ENCODE results near the gene UBE2QL1.

UBE2QL1 gene

DNA sequence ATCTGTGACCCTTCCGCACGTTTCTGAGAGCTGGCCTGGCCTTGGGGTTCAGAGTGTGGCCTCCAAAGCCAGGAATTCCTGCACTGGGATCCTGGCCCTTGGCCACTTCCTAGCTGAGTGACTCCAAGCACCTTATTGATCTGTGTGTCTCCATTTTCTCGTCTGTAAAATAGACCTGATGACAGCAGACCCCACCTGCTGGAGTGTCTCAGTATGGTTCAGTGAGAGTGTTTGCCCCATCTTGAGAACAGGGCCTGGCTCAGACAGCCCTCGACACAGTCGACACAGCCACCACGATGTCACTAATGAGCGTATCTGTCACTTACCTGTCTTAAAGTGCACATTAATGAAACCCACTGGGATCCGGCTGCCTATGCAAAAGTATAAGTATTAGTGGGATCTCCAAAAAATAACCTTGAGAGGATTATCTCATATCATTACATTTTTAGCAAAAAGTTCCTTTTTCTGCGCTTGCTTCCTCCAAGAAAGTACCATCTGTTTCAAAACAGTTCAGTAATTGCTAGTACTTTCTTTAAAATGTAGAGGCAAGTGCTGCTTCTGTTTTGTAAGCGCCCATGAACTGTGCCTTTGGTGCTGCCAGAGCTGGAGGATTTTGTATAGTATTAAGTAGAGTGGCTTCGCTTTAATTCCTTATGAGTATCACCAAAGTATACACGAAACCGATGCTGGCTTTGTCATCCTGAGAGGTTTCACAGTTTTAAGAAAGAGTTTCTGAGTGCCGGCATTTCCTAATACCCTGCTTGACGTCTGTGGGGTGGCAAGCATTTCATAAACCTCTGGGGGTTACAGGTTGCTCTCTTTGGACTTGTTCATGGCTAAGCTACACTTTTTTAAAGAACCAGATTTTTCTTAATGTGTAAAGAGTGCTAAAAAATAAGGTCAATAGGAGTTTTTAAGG lies 31.7 kb downstream of the UBE2QL1 start:
- DNase-seq = no peak

- no peak for DNase-seq
These were observed 34.1 kb downstream of the UBE2QL1 start for GRCh38 chr5:6482735-6483134.

DNA sequence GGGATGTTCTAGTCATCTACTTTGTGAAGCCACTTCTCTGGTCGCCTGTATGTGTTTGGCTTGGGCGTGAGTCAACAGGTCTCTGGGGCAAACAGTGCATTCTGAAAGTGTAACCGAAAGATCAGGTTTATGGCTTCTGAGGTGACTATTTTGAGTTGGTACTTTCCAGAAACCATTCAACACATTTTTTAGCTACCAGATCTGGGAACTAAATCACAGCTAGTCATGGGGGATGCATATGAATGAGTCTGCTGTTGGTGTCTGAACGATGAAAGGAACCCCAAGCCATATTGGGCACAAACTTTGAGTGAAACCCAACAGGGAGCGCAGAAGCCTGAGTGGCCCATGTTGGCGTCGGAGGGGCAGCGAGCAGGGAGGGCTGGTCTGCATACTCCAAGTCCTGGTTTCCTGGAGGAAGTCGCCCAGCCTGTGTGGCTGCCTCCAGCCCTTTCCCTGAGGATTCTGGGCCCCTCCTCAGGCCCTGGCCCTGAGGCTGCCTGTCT lies 35.3 kb downstream of the UBE2QL1 start:
- DNase-seq = no peak

GRCh38 chr5:6484446-6484845 lies 35.8 kb downstream of the UBE2QL1 start:
- no peak for DNase-seq

GRCh38 chr5:6484899-6485298 lies 36.2 kb downstream of the UBE2QL1 start:
- DNase-seq = no peak

GRCh38 chr5:6485441-6485840 lies 36.8 kb downstream of the UBE2QL1 start:
- no peak for DNase-seq

- no peak for DNase-seq
These were observed 37.4 kb downstream of the UBE2QL1 start for GRCh38 chr5:6486074-6486473.

GRCh38 chr5:6487081-6487480 lies 38.4 kb downstream of the UBE2QL1 start:
- DNase-seq = no peak

DNA sequence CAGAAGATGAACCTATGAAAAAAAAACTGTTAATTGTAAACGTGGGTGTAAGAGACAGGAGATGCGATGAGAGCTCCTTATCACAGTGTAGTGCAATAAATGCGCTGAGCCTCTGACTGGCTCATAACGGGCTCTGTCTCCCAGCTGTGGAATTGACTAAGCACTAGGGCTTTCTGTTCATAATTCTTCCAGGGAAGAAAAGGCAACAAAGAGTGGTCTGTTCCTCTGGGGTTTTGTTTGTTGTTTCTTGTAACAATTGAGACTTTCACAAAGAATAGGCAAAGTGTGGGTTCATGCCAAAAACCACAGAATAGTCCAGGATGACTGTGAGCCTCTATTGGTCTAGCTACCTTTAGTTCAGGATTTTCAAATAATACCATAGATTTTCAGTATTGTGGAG lies 39.4 kb downstream of the UBE2QL1 start:
- peak; percentile 14 for DNase-seq

GRCh38 chr5:6489643-6490185 lies 41.1 kb downstream of the UBE2QL1 start:
- DNase-seq = no peak

DNA sequence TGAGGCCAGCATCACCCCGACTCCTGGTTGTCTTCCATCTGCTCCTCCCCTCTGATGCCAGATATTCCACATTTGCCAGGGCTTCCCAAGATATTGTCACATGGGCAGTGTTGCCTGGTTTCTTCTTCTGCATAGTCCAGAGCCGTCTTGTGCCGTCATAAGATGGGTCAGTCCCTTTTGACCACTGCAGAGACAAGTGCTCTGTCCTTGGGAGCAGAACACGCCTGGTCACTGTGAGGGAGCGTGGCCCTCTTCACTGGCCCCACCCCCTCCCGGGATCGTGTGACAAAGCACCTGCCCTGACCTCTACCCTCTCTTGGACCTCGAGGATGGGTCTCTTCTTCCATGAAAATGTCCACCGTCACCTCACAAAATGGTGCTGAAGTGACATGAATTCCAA lies 41.6 kb downstream of the UBE2QL1 start:
- no peak for DNase-seq

DNA sequence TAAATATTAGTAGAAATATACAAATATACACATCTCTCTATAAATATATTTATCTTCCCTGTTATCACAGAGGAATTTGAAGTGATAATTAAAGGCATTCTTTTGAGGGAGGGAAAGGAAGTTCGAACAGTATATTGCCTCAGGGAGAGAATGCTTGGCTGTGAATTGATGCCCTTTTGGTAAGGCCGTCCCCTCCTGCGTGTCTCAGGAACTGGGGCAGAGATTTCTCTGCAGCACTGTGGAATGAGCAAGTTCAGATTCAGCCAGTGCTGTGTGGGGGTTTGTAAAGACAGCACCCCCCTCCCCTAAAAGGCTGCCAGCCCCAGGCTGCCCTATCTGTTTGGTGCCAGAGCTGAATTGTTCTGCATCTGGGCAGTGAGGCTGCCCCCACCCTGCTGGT lies 42.0 kb downstream of the UBE2QL1 start:
- DNase-seq = no peak

- no peak for DNase-seq
These were observed 42.7 kb downstream of the UBE2QL1 start for GRCh38 chr5:6491196-6491918.

DNA sequence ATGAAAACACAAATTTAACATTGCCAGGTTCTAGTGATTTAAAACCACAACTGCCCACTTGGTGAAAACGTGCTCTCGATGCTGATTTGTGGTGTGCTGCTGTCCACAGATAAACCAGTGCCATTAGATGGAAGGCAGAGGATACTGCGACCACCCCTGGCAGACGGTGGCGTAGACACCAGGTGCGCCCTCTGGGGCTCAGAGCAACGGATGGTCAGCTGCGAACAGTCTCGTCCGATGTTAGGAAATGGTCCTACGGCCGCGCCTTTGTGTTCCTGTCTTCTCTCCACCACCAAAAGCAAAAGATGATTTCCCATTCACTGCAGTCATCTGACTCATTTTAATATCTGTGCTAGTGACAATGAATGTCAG lies 43.2 kb downstream of the UBE2QL1 start:
- no peak for DNase-seq

GRCh38 chr5:6492934-6493333 lies 44.3 kb downstream of the UBE2QL1 start:
- no peak for DNase-seq

DNA sequence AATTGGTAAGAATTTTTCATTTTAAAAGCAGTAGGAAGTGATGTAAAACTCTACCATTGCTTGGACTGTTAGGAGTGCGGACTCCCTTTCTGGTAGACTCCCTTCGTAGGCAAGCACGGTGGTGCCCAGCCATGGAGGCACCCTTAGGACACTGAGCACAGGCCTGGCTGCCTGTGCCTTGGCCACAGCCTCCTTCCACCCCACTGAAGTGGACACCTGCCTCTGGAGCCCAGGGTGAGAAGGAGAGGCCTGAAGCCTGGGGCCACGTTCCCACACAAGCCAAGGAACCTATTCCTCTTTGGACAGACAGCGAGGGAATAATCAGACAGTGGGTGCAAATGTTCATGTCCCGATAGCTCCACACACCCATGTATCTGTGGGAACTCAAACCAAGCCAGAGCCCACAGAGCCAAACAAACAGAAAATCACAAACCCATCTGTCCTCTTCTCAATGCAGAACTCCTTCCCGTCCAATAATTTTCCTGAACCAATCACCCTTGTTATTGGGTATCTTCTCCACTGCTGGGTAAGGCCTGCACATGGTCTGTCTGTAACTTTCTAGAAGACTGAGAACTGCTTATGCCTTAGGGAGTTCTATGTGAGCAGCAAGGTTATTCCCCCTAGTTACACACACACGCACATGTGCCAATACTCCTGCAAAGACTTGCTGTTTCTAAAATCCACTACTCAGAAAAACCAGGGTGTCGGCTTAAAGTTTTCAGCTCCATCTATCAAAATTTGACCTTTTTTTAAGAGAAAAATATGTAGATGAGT lies 45.2 kb downstream of the UBE2QL1 start:
- DNase-seq = no peak

- no peak for DNase-seq
These were observed 46.3 kb downstream of the UBE2QL1 start for GRCh38 chr5:6494939-6495338.

DNA sequence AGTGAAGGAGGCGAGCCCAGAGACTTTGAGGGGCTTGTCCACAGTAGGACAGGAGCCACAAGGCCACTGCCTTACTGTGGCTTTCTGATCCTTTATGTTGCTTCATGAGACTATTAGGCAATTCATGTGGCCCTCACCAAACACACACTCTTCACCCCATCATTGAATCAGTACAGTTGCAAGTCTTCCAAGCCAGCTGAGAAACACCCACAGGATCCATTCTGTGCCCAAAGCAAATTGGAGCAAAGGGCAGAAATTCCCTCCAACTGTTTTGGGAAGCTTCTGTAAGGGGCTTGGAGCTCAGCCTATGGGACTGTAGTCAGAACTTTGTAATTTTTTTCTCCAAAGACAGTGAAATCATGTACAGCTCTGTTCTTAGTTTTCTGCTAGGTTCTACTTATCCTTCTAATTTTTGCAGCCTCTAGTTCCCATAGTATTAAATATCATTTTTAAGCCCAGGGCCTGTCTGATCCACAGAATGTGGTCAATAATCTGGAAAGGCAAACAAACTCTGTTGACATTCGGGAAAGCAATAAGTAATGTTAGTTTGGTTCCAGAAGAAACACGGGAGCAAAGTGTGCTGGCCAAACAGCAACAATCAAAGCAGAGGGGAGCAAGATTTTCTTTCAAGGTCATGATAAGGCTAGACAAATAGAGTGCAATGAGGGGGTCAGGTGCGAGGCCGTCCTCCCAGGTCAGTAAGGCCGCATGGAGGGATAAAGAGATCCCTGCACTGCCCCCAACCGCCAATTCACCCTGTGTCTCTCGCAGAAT lies 47.0 kb downstream of the UBE2QL1 start:
- DNase-seq = peak; percentile 24

GRCh38 chr5:6496207-6496584 lies 47.5 kb downstream of the UBE2QL1 start:
- no peak for DNase-seq

- no peak for DNase-seq
These were observed 48.0 kb downstream of the UBE2QL1 start for GRCh38 chr5:6496636-6497035.

- no peak for DNase-seq
These were observed 48.6 kb downstream of the UBE2QL1 start for GRCh38 chr5:6497262-6497661.

DNA sequence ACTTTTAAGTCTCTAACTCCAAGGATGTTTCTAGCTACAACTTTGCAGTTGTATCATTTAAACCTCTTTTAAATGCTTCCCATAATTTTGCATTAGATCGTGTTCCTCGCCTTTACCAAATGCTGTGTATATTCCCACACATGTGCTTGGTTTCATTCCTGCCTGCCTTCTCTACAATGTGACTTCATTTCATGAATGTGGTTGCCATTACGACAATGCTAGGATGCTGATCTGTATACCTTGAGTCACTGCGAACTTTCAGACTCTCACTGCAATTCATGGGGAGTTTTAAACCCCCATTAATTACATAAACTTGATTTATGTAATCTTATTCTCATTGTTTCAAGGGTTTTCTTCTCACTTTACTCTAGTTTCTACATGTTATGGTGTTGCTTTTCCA lies 50.3 kb downstream of the UBE2QL1 start:
- DNase-seq = no peak

All from NCI-H1092 treated with DMSO at 0.1 percent for 48 hours (cell line).